Regular cardiac myocyte (primary cell): ENCODE measurements around the gene TMEM240. TPM values are rescaled to one million over a fixed set of nuclear protein-coding genes. Genes with fewer than 3 reads are reported as not detected.

Experiments
- total RNA-seq: library from RNA; depleted of rRNA; stranded (reverse); fragments of >200 nt; gene quantifications from 2 replicates; pipeline ENCODE4 v1.2.3, GENCODE V29; 2014

TMEM240 gene
- 1.5 and 3.7 TPM in 2 replicates for total RNA-seq

DNA sequence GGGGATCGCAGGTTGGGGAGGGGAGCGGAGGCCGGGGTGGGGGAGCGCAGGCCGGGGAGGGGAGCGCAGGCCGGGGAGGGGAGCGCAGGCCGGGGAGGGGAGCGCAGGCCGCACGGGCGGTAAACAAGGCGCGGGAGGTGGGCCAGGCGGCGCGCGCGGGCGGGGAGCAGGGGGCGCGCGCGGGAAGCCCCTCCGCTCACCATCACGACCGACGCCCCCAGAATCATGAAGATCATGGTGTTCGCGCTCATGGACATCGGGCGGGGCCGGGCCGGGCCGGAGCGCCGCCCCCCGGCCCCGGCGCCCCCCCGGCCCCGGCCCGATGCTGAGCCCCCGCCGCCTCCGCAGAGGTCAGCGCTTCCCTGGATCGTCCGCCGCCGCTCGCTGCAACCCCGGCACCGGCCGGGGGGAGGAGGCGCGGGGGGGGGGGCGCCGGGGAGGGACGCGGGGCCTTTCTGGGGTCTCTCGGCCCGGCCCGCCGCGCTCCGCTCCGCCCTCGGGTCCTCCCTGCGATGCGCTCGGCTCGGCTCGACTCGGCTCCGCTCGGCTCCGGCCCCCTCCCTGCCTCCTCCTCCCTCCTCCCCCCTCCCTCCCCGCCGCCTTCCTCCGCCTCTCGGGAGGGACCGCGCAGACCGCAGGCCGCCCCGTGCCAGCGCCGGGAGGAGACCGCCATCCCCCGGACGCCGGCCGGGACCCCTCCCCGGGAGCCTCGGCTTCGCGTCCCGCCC, at the start of gene TMEM240:
TSS of gene TMEM240 (minus strand) at position 535 of the 728 bp plus-strand sequence. CDS start at position 257, 278 bp downstream.

DNA sequence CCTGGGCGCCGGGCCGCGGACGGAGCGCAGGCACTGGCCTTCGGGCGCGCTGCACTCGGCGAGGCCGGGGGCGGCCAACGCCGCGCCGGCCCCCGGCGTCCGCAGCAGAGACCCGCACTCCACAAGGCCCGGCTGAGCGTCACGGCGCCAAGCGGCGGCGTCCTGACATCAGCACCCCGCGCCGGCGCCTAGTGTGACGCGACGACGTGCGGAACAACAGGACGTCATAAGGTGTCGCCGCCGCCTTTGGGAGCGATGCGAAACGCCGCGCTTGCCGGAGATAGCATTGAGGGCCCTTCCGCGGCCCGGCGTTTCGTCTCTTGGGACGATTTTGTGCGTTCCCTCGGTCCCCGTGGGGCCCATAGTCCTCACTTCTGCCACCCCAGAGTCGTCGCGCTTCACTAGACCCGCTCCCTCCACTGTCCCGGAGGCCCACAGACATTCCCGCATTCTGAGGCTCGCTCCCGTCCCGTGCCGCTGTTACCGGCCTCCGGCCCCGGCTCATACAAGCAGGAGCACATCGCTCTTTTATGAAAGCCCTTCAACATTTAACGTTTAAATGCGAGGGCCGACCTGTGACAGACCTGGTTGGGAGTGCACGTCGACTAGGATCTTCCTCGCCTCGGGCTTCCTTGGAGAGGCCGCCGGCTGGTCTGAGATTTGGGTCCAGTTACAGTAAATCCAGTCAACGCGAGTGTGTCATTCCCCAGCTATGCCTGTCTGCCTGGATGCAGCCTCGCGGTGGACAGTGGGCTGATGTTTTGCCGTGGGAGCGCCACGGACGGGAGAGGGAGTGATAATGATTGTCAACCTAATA, 34.5 kb upstream of the TMEM240 start, which contains the start of gene SSU72:
TSS of gene SSU72 (minus strand) at position 143 of the 817 bp plus-strand sequence. CDS start 306 bp downstream, outside the sequence.

DNA sequence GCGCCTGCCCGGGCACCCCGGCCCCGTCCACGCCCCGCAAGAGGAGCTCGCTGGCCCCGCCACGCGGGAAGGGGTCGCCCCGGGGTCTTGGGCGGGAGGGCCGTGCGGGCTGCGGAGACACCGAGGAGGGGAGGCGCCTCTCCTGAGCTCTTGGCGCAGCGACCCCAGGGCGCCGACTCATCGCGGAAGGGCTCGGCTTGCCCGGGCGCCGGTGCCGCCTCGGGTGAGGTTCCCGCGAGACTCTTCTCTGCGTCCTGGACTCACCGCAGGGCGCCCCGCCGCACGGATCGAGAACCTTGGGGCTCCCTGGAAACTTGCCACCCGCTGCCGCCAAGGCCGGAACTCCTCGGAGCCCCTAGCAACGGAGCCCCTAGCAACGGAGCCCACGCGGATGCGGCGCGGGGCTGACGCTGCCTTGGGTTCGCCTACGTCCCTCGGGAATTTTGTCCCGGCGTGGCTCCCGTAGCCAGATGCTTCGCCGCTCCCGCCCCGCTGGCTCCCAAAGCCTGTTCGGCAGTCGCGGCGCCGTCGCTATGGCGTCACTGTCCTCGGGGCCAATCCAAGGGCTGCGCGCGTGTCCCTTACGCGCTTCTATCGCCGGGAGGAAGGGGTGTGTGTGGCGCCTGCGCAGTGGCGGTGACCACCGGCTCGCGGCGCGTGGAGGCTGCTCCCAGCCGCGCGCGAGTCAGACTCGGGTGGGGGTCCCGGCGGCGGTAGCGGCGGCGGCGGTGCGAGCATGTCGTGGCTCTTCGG, 28.7 kb downstream of the TMEM240 start, which contains the start of gene ATAD3A:
TSS of gene ATAD3A (plus strand) at position 630 of the 753 bp plus-strand sequence. CDS start at position 737, 107 bp downstream.

Other genes starting within 250 kb of the TMEM240 start
- gene ACAP3, start 232.7 kb downstream of the TMEM240 start, total RNA-seq: 33.0 and 34.3 TPM in 2 replicates
- gene PUSL1, start 232.0 kb downstream of the TMEM240 start, total RNA-seq: 8.7 and 22.8 TPM in 2 replicates
- 34.1 and 42.0 TPM in 2 replicates for gene INTS11, start 216.0 kb downstream of the TMEM240 start, total RNA-seq
- gene CPTP, start 215.8 kb downstream of the TMEM240 start, total RNA-seq: 9.0 and 11.5 TPM in 2 replicates
- gene TAS1R3, start 209.3 kb downstream of the TMEM240 start, total RNA-seq: under 0.01 TPM in 2 replicates
- gene DVL1, start 191.2 kb downstream of the TMEM240 start, total RNA-seq: 86.0 and 119 TPM in 2 replicates
- gene MXRA8, start 182.1 kb downstream of the TMEM240 start, total RNA-seq: 121 and 141 TPM in 2 replicates
- 82.6 and 152 TPM in 2 replicates for gene AURKAIP1, start 165.4 kb downstream of the TMEM240 start, total RNA-seq
- 63.8 and 140 TPM in 2 replicates for gene CCNL2, start 141.3 kb downstream of the TMEM240 start, total RNA-seq
- gene MRPL20, start 133.3 kb downstream of the TMEM240 start, total RNA-seq: 58.9 and 129 TPM in 2 replicates
- under 0.01 TPM in 2 replicates for gene ANKRD65, start 119.3 kb downstream of the TMEM240 start, total RNA-seq
- gene VWA1, start 104.9 kb downstream of the TMEM240 start, total RNA-seq: 2.9 and 9.0 TPM in 2 replicates
- not detected in 2 replicates for gene ATAD3C, start 90.9 kb downstream of the TMEM240 start, total RNA-seq
- gene ATAD3B, start 68.9 kb downstream of the TMEM240 start, total RNA-seq: 15.8 and 46.6 TPM in 2 replicates
- 18.9 and 64.2 TPM in 2 replicates for gene ATAD3A, start 28.5 kb downstream of the TMEM240 start, total RNA-seq
- 71.9 and 130 TPM in 2 replicates for gene SSU72, start 34.2 kb upstream of the TMEM240 start, total RNA-seq
- 1.3 and 1.7 TPM in 2 replicates for gene FNDC10, start 59.5 kb upstream of the TMEM240 start, total RNA-seq
- 62.1 and 115 TPM in 2 replicates for gene MIB2, start 74.9 kb upstream of the TMEM240 start, total RNA-seq
- 8.1 and 10.7 TPM in 2 replicates for gene MMP23B, start 91.5 kb upstream of the TMEM240 start, total RNA-seq
- 5.6 and 14.6 TPM in 2 replicates for gene CDK11B, start 118.4 kb upstream of the TMEM240 start, total RNA-seq
- 20.7 and 26.8 TPM in 2 replicates for gene SLC35E2B, start 152.2 kb upstream of the TMEM240 start, total RNA-seq
- 9.2 and 11.0 TPM in 2 replicates for gene CDK11A, start 183.7 kb upstream of the TMEM240 start, total RNA-seq
- 31.6 and 39.3 TPM in 2 replicates for gene NADK, start 237.8 kb upstream of the TMEM240 start, total RNA-seq